WTC11 (cell line): ENCODE data around the gene DMD. TPM values are rescaled to one million over a fixed set of nuclear protein-coding genes. Genes with fewer than 3 reads are reported as not detected.

Experiments
- ATAC-seq: fragments of 200-7000 bp; cut with Tn5 transposase; 2 replicates; pipeline ENCODE4 v1.10.0; 2021; ENCODE audit warnings: mild to moderate bottlenecking, moderate library complexity
- CTCF ChIA-PET: fragments of 300-600 bp; sonication (Branson Sonifier 250); formaldehyde crosslinking; loops from one replicate; lab custom pipeline; 2021; ENCODE audit warnings: antibody characterized with exemption; lab: Charles Lee
- POLR2A ChIA-PET: fragments of 350-600 bp; sonication (Branson Sonifier 250); formaldehyde crosslinking; loops from one replicate; lab custom pipeline; 2021; ENCODE audit warnings: antibody characterized with exemption; lab: Charles Lee
- DNase-seq: peaks from one replicate; pipeline ENCODE4 v3.0.0; 2021; ENCODE audit warnings: low spot score
- H3K27ac Mint-ChIP-seq: 2 replicates; pipeline ENCODE4 v1.8.0; 2021; ENCODE audit warnings: mixed read lengths
- H3K27me3 Mint-ChIP-seq: 2 replicates; pipeline ENCODE4 v1.8.0; 2021; ENCODE audit warnings: low read depth, mild to moderate bottlenecking, moderate library complexity, mixed read lengths
- H3K36me3 Mint-ChIP-seq: 2 replicates; pipeline ENCODE4 v1.8.0; 2021; ENCODE audit warnings: mixed read lengths
- H3K4me1 Mint-ChIP-seq: 2 replicates; pipeline ENCODE4 v1.8.0; 2022; ENCODE audit warnings: mixed read lengths
- H3K4me3 Mint-ChIP-seq: 2 replicates; pipeline ENCODE4 v1.8.0; 2021; ENCODE audit warnings: mild to moderate bottlenecking, moderate library complexity, mixed read lengths
- H3K9me3 Mint-ChIP-seq: 2 replicates; pipeline ENCODE4 v1.8.0; 2021; ENCODE audit warnings: mixed read lengths
- CREB1 ChIP-seq: sonication (generic); formaldehyde crosslinking; IDR thresholded peaks from 2 replicates; pipeline ENCODE4 v1.8.0; 2023; ENCODE audit warnings: mild to moderate bottlenecking, missing genetic modification reagents
- ETV6 ChIP-seq: sonication (generic); formaldehyde crosslinking; IDR thresholded peaks from 2 replicates; pipeline ENCODE4 v1.8.1; 2022; ENCODE audit warnings: mild to moderate bottlenecking, missing genetic modification reagents
- GTF2I ChIP-seq: fragments of 250-450 bp; sonication (Bioruptor Pico); conservative IDR thresholded peaks from 2 replicates; pipeline ENCODE4 v1.4.0; 2021; ENCODE audit warnings: mild to moderate bottlenecking
- HMGA2 ChIP-seq: fragments of 250-450 bp; sonication (Bioruptor Pico); IDR thresholded peaks from 2 replicates; pipeline ENCODE4 v1.4.0; 2021; ENCODE audit warnings: mild to moderate bottlenecking, moderate library complexity
- IRF2 ChIP-seq: sonication (generic); formaldehyde crosslinking; IDR thresholded peaks from 2 replicates; pipeline ENCODE4 v1.8.0; 2022; ENCODE audit warnings: low read depth, missing genetic modification reagents, borderline replicate concordance
- JUN ChIP-seq: sonication (generic); formaldehyde crosslinking; IDR thresholded peaks from 2 replicates; pipeline ENCODE4 v1.8.0; 2023; ENCODE audit warnings: mild to moderate bottlenecking, missing genetic modification reagents
- MXD4 ChIP-seq: fragments of 250-450 bp; sonication (Bioruptor Pico); IDR thresholded peaks from 2 replicates; pipeline ENCODE4 v1.8.0; 2021; ENCODE audit warnings: mild to moderate bottlenecking, moderate library complexity, borderline replicate concordance
- NFATC4 ChIP-seq: fragments of 250-450 bp; sonication (Bioruptor Pico); IDR thresholded peaks from 2 replicates; pipeline ENCODE4 v1.9.0; 2021; ENCODE audit warnings: mild to moderate bottlenecking
- NFYB ChIP-seq: sonication (generic); formaldehyde crosslinking; conservative IDR thresholded peaks from 2 replicates; pipeline ENCODE4 v1.8.0; 2022; ENCODE audit warnings: low read depth, missing genetic modification reagents
- OVOL2 ChIP-seq: fragments of 250-450 bp; sonication (Bioruptor Pico); IDR thresholded peaks from 2 replicates; pipeline ENCODE4 v1.9.0; 2021; ENCODE audit warnings: mild to moderate bottlenecking, borderline replicate concordance
- RELA ChIP-seq: sonication (generic); formaldehyde crosslinking; IDR thresholded peaks from 2 replicates; pipeline ENCODE4 v1.8.1; 2022; ENCODE audit warnings: missing genetic modification reagents, mild to moderate bottlenecking, borderline replicate concordance
- SMAD3 ChIP-seq: sonication (generic); formaldehyde crosslinking; IDR thresholded peaks from 2 replicates; pipeline ENCODE4 v1.8.0; 2022; ENCODE audit warnings: missing genetic modification reagents, mild to moderate bottlenecking, borderline replicate concordance
- SOX15 ChIP-seq: fragments of 250-450 bp; sonication (Bioruptor Pico); IDR thresholded peaks from 2 replicates; pipeline ENCODE4 v1.9.0; 2021; ENCODE audit warnings: mild to moderate bottlenecking
- TEAD1 ChIP-seq: sonication (generic); formaldehyde crosslinking; IDR thresholded peaks from 2 replicates; pipeline ENCODE4 v1.8.0; 2022; ENCODE audit warnings: mild to moderate bottlenecking, missing genetic modification reagents
- TP53 ChIP-seq: sonication (generic); formaldehyde crosslinking; IDR thresholded peaks from 2 replicates; pipeline ENCODE4 v1.8.1; 2023; ENCODE audit warnings: mild to moderate bottlenecking, missing genetic modification reagents
- ZNF121 ChIP-seq: sonication (generic); formaldehyde crosslinking; IDR thresholded peaks from 2 replicates; pipeline ENCODE4 v1.8.0; 2023; ENCODE audit warnings: missing genetic modification reagents
- ZNF219 ChIP-seq: sonication (generic); formaldehyde crosslinking; IDR thresholded peaks from 2 replicates; pipeline ENCODE4 v1.8.0; 2023; ENCODE audit warnings: missing genetic modification reagents, mild to moderate bottlenecking, borderline replicate concordance
- total RNA-seq: library from RNA; stranded (reverse); gene quantifications from 3 replicates; pipeline ENCODE4 v1.2.3, GENCODE V29; 2021
- TF ChIP-seq, protein P1 (sequence below): sonication (generic); formaldehyde crosslinking; IDR thresholded peaks from 2 replicates; pipeline ENCODE4 v1.8.1; 2023; ENCODE audit warnings: mild to moderate bottlenecking, missing genetic modification reagents, moderate library complexity
- TF ChIP-seq, protein P2 (sequence below): fragments of 250-450 bp; sonication (Bioruptor Pico); IDR thresholded peaks from 2 replicates; pipeline ENCODE4 v1.9.0; 2021; ENCODE audit warnings: moderate library complexity, mild to moderate bottlenecking, inconsistent platforms, borderline replicate concordance
- TF ChIP-seq, protein P3 (sequence below): fragments of 250-450 bp; sonication (Bioruptor Pico); IDR thresholded peaks from 2 replicates; pipeline ENCODE4 v1.8.0; 2021; ENCODE audit warnings: mild to moderate bottlenecking
- TF ChIP-seq, protein P4 (sequence below): sonication (generic); formaldehyde crosslinking; IDR thresholded peaks from 2 replicates; pipeline ENCODE4 v1.8.1; 2023; ENCODE audit warnings: mild to moderate bottlenecking, missing genetic modification reagents
- TF ChIP-seq, protein P5 (sequence below): sonication (generic); formaldehyde crosslinking; IDR thresholded peaks from 2 replicates; pipeline ENCODE4 v1.8.1; 2022; ENCODE audit warnings: low read depth, missing genetic modification reagents, borderline replicate concordance
- TF ChIP-seq, protein P6 (sequence below): sonication (generic); formaldehyde crosslinking; IDR thresholded peaks from 2 replicates; pipeline ENCODE4 v1.8.1; 2023; ENCODE audit warnings: mild to moderate bottlenecking, missing genetic modification reagents
- TF ChIP-seq, protein P7 (sequence below): fragments of 250-450 bp; sonication (Bioruptor Pico); IDR thresholded peaks from 2 replicates; pipeline ENCODE4 v2.1.2; 2022; ENCODE audit warnings: mild to moderate bottlenecking, moderate library complexity
- TF ChIP-seq, protein P8 (sequence below): fragments of 250-450 bp; sonication (Bioruptor Pico); IDR thresholded peaks from 2 replicates; pipeline ENCODE4 v1.9.0; 2021; ENCODE audit warnings: mild to moderate bottlenecking
- TF ChIP-seq, protein P9 (sequence below): sonication (generic); formaldehyde crosslinking; IDR thresholded peaks from 2 replicates; pipeline ENCODE4 v1.8.0; 2022; ENCODE audit warnings: mild to moderate bottlenecking, missing genetic modification reagents

DMD gene
- total RNA-seq, 1 experiment from 2014 or later, result 9.1 TPM

DNA sequence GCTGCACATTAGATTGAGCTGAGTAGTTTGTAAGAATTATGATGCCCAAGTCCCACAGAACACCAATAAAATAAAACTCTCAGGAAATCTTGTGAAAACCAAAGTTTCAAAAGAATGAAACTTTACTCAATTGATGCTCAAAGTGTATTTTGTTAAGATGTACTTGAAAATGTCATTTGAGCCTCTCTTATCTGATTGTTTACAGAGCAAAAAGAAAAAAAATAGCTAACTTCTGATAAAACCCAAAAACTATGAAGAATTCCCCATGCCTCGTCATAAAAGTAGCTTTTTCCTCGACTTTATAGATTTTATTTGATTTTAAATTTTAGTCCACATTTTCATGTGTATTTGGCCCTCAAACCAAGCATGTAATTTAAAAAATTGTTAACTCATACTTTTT, 1618.0 kb downstream of the DMD start:
- no peak overlapping the region for H3K4me3 Mint-ChIP-seq
- no peaks in the 10 kb centered on the region for H3K36me3 Mint-ChIP-seq
- H3K27me3 Mint-ChIP-seq, result no peaks in the 10 kb centered on the region
- ATAC-seq, result no peak
- ChIA-PET POLR2A (no interaction called here), CTCF (no interaction called here)
- no peaks in the 10 kb centered on the region for H3K9me3 Mint-ChIP-seq
- no peak for DNase-seq
- TF ChIP-seq ZNF121 (CRISPR knock-in tag) (no peak), NFATC4 (no peak), ETV6 (CRISPR knock-in tag) (no peak), SOX15 (CRISPR knock-in tag) (no peak), MXD4 (no peak), HMGA2 (CRISPR knock-in tag) (no peak), GTF2I (CRISPR knock-in tag) (no peak), NFYB (CRISPR knock-in tag) (no peak), ZNF219 (CRISPR knock-in tag) (no peak), OVOL2 (no peak), RELA (no peak), TP53 (CRISPR knock-in tag) (no peak), SMAD3 (CRISPR knock-in tag) (no peak)
- TF ChIP-seq, protein P1, sequence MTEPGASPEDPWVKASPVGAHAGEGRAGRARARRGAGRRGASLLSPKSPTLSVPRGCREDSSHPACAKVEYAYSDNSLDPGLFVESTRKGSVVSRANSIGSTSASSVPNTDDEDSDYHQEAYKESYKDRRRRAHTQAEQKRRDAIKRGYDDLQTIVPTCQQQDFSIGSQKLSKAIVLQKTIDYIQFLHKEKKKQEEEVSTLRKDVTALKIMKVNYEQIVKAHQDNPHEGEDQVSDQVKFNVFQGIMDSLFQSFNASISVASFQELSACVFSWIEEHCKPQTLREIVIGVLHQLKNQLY (CRISPR knock-in tag), result no peak
- TF ChIP-seq, protein P2, sequence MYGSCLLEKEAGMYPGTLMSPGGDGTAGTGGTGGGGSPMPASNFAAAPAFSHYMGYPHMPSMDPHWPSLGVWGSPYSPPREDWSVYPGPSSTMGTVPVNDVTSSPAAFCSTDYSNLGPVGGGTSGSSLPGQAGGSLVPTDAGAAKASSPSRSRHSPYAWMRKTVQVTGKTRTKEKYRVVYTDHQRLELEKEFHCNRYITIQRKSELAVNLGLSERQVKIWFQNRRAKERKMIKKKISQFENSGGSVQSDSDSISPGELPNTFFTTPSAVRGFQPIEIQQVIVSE (CRISPR knock-in tag), result no peak
- TF ChIP-seq, protein P3, sequence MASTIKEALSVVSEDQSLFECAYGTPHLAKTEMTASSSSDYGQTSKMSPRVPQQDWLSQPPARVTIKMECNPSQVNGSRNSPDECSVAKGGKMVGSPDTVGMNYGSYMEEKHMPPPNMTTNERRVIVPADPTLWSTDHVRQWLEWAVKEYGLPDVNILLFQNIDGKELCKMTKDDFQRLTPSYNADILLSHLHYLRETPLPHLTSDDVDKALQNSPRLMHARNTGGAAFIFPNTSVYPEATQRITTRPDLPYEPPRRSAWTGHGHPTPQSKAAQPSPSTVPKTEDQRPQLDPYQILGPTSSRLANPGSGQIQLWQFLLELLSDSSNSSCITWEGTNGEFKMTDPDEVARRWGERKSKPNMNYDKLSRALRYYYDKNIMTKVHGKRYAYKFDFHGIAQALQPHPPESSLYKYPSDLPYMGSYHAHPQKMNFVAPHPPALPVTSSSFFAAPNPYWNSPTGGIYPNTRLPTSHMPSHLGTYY (CRISPR knock-in tag), result no peak
- TF ChIP-seq, protein P4, sequence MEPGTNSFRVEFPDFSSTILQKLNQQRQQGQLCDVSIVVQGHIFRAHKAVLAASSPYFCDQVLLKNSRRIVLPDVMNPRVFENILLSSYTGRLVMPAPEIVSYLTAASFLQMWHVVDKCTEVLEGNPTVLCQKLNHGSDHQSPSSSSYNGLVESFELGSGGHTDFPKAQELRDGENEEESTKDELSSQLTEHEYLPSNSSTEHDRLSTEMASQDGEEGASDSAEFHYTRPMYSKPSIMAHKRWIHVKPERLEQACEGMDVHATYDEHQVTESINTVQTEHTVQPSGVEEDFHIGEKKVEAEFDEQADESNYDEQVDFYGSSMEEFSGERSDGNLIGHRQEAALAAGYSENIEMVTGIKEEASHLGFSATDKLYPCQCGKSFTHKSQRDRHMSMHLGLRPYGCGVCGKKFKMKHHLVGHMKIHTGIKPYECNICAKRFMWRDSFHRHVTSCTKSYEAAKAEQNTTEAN, result no peak
- H3K4me1 Mint-ChIP-seq, result peaks cover 7% of the 10 kb centered on the region
- no peak overlapping the region for H3K27ac Mint-ChIP-seq

DNA sequence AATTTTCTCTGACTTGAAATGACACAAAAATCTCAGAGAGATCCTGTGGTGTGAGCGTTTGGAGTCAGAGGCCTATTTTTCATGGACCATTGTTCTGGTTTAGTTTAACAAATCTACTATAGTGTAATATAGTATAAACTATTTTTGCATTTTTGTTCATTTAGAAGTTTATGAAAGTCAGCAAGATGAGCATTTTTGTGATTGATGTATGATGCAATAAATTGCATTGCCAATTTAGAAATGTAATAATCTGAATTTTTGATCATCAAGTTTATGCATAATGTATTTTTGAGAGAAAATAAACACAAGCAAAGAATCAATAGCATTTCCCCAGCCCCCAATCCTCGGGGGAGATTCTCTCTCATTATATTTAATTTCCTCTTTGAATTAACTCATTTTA, 1620.0 kb downstream of the DMD start:
- ATAC-seq, result no peak
- POLR2A ChIA-PET, result no interaction called here
- no peaks in the 10 kb centered on the region for H3K27me3 Mint-ChIP-seq
- H3K27ac Mint-ChIP-seq, result no peak overlapping the region
- H3K4me1 Mint-ChIP-seq, result peaks cover 13% of the 10 kb centered on the region
- DNase-seq, result no peak
- no peaks in the 10 kb centered on the region for H3K9me3 Mint-ChIP-seq
- H3K36me3 Mint-ChIP-seq, result no peaks in the 10 kb centered on the region
- H3K4me3 Mint-ChIP-seq, result no peak overlapping the region
- CTCF ChIA-PET, result no interaction called here
- TF ChIP-seq, protein P5, sequence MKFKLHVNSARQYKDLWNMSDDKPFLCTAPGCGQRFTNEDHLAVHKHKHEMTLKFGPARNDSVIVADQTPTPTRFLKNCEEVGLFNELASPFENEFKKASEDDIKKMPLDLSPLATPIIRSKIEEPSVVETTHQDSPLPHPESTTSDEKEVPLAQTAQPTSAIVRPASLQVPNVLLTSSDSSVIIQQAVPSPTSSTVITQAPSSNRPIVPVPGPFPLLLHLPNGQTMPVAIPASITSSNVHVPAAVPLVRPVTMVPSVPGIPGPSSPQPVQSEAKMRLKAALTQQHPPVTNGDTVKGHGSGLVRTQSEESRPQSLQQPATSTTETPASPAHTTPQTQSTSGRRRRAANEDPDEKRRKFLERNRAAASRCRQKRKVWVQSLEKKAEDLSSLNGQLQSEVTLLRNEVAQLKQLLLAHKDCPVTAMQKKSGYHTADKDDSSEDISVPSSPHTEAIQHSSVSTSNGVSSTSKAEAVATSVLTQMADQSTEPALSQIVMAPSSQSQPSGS (CRISPR knock-in tag), result no peak
- TF ChIP-seq TEAD1 (CRISPR knock-in tag), result no peak
- no peak for TF ChIP-seq IRF2 (CRISPR knock-in tag)
- TF ChIP-seq JUN (CRISPR knock-in tag), result no peak
- TF ChIP-seq CREB1 (CRISPR knock-in tag), result no peak
- TF ChIP-seq, protein P6, sequence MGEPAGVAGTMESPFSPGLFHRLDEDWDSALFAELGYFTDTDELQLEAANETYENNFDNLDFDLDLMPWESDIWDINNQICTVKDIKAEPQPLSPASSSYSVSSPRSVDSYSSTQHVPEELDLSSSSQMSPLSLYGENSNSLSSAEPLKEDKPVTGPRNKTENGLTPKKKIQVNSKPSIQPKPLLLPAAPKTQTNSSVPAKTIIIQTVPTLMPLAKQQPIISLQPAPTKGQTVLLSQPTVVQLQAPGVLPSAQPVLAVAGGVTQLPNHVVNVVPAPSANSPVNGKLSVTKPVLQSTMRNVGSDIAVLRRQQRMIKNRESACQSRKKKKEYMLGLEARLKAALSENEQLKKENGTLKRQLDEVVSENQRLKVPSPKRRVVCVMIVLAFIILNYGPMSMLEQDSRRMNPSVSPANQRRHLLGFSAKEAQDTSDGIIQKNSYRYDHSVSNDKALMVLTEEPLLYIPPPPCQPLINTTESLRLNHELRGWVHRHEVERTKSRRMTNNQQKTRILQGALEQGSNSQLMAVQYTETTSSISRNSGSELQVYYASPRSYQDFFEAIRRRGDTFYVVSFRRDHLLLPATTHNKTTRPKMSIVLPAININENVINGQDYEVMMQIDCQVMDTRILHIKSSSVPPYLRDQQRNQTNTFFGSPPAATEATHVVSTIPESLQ (CRISPR knock-in tag), result no peak
- TF ChIP-seq, protein P7, sequence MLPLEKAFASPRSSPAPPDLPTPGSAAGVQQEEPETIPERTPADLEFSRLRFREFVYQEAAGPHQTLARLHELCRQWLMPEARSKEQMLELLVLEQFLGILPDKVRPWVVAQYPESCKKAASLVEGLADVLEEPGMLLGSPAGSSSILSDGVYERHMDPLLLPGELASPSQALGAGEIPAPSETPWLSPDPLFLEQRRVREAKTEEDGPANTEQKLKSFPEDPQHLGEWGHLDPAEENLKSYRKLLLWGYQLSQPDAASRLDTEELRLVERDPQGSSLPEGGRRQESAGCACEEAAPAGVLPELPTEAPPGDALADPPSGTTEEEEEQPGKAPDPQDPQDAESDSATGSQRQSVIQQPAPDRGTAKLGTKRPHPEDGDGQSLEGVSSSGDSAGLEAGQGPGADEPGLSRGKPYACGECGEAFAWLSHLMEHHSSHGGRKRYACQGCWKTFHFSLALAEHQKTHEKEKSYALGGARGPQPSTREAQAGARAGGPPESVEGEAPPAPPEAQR (CRISPR knock-in tag), result no peak
- no peak for TF ChIP-seq ETV6 (CRISPR knock-in tag)
- TF ChIP-seq, protein P8, sequence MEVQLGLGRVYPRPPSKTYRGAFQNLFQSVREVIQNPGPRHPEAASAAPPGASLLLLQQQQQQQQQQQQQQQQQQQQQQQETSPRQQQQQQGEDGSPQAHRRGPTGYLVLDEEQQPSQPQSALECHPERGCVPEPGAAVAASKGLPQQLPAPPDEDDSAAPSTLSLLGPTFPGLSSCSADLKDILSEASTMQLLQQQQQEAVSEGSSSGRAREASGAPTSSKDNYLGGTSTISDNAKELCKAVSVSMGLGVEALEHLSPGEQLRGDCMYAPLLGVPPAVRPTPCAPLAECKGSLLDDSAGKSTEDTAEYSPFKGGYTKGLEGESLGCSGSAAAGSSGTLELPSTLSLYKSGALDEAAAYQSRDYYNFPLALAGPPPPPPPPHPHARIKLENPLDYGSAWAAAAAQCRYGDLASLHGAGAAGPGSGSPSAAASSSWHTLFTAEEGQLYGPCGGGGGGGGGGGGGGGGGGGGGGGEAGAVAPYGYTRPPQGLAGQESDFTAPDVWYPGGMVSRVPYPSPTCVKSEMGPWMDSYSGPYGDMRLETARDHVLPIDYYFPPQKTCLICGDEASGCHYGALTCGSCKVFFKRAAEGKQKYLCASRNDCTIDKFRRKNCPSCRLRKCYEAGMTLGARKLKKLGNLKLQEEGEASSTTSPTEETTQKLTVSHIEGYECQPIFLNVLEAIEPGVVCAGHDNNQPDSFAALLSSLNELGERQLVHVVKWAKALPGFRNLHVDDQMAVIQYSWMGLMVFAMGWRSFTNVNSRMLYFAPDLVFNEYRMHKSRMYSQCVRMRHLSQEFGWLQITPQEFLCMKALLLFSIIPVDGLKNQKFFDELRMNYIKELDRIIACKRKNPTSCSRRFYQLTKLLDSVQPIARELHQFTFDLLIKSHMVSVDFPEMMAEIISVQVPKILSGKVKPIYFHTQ (CRISPR knock-in tag), result no peak
- TF ChIP-seq, protein P9, sequence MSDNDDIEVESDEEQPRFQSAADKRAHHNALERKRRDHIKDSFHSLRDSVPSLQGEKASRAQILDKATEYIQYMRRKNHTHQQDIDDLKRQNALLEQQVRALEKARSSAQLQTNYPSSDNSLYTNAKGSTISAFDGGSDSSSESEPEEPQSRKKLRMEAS, result no peak
